A549 (cell line): ENCODE measurements around the gene PGS1. TPM values are rescaled to one million over a fixed set of nuclear protein-coding genes. Genes with fewer than 3 reads are reported as not detected.

Experiments used
- ATAC-seq, 2 experiments: fragments of 200-7000 bp in 1 of 2; fragments of >200 bp in 1 of 2; cut with Nextera tagmentation in 1 of 2; cut with Tn5 transposase in 1 of 2; 3 replicates each; pipeline versions ENCODE4 v1.8.0 to v1.9.1; 2018 to 2020; ENCODE audit warnings: mild to moderate bottlenecking in 1 of 2, moderate library complexity in 1 of 2
- CTCF ChIA-PET: fragments of 300-600 bp; sonication (Branson Sonifier 250); formaldehyde crosslinking; extraction: SDS; loops from one replicate; lab custom pipeline; 2021; ENCODE audit warnings: antibody characterized with exemption, inconsistent platforms; lab: Yijun Ruan, JAX
- POLR2A ChIA-PET: fragments of 350-600 bp; formaldehyde crosslinking; extraction: SDS; loops from one replicate; lab custom pipeline; 2021; ENCODE audit warnings: antibody characterized with exemption, inconsistent platforms; lab: Yijun Ruan, JAX
- DNase-seq, 2 experiments: peaks; one replicate each; pipeline versions ENCODE4 v3.0.0 to v3.0.0-alpha.2; 2011 to 2016; ENCODE audit warnings: low read depth in 1 of 2, low spot score in 1 of 2
- FAIRE-seq: peaks from 2 replicates; lab custom pipeline; 2011; peaks lifted over from hg19 to GRCh38; lab: Jason Lieb, UNC
- H3K27ac ChIP-seq, 2 experiments: fragments of >200 bp; sonication (Bioruptor Twin); formaldehyde crosslinking; 3 replicates each; pipeline ENCODE4 v1.5.1; 2016 to 2017
- H3K4me1 ChIP-seq: fragments of >200 bp; sonication (Bioruptor Twin); formaldehyde crosslinking; 3 replicates; pipeline ENCODE4 v1.6.1; 2016
- H3K4me2 ChIP-seq: fragments of >200 bp; sonication (Bioruptor Twin); formaldehyde crosslinking; 3 replicates; pipeline ENCODE4 v1.6.1; 2016
- H3K4me3 ChIP-seq: fragments of >200 bp; sonication (Bioruptor Twin); formaldehyde crosslinking; 3 replicates; pipeline ENCODE4 v1.5.1; 2016
- H3K9me3 ChIP-seq: fragments of >200 bp; sonication (Bioruptor Twin); formaldehyde crosslinking; 3 replicates; pipeline ENCODE4 v1.6.1; 2016
- CEBPB ChIP-seq, 2 experiments: fragments of >200 bp in 1 of 2; sonication (Bioruptor Twin) in 1 of 2; formaldehyde crosslinking in 1 of 2; IDR thresholded peaks; 2 replicates each; pipeline ENCODE4 v1.6.1; 2012 to 2016
- CHD2 ChIP-seq: fragments of 150-350 bp; IDR thresholded peaks from 2 replicates; pipeline ENCODE4 v1.6.1; 2014; ENCODE audit warnings: low read length; ENCODE audit not compliant: partially characterized antibody
- CHD4 ChIP-seq: fragments of 200-600 bp; sonication (generic); IDR thresholded peaks from 2 replicates; pipeline ENCODE4 v1.6.1; 2016; ENCODE audit warnings: antibody characterized with exemption, mild to moderate bottlenecking, borderline replicate concordance
- EHF ChIP-seq: fragments of 250-450 bp; sonication (Bioruptor Pico); IDR thresholded peaks from 2 replicates; pipeline ENCODE4 v1.5.0; 2020; ENCODE audit warnings: mild to moderate bottlenecking
- EHMT2 ChIP-seq: fragments of 200-600 bp; sonication (generic); IDR thresholded peaks from 2 replicates; pipeline ENCODE4 v1.6.1; 2016; ENCODE audit warnings: antibody characterized with exemption, low read depth, mild to moderate bottlenecking, moderate library complexity
- FOSB ChIP-seq: fragments of 250-450 bp; sonication (Bioruptor Pico); IDR thresholded peaks from 2 replicates; pipeline ENCODE4 v1.5.0; 2020; ENCODE audit warnings: mild to moderate bottlenecking, moderate library complexity
- FOSL2 ChIP-seq, 2 experiments: fragments of 450-650 bp in 1 of 2; fragments of >200 bp in 1 of 2; sonication (Bioruptor Twin) in 1 of 2; formaldehyde crosslinking; IDR thresholded peaks; 2 replicates each; pipeline versions ENCODE4 v1.5.0 to v1.6.1; 2016 to 2020; ENCODE audit warnings: mild to moderate bottlenecking in 1 of 2, moderate library complexity in 1 of 2
- HDAC2 ChIP-seq: fragments of 200-600 bp; sonication (generic); IDR thresholded peaks from 2 replicates; pipeline ENCODE4 v1.6.1; 2016
- HMGXB4 ChIP-seq: fragments of 250-450 bp; sonication (Bioruptor Pico); IDR thresholded peaks from 2 replicates; pipeline ENCODE4 v1.5.0; 2021; ENCODE audit warnings: mild to moderate bottlenecking, moderate library complexity, borderline replicate concordance
- JUNB ChIP-seq: fragments of >200 bp; sonication (Bioruptor Twin); formaldehyde crosslinking; IDR thresholded peaks from 2 replicates; pipeline ENCODE4 v1.6.1; 2016
- KDM5A ChIP-seq: fragments of 200-600 bp; sonication (generic); IDR thresholded peaks from 2 replicates; pipeline ENCODE4 v1.6.1; 2016; ENCODE audit warnings: antibody characterized with exemption, mild to moderate bottlenecking
- MYC ChIP-seq: IDR thresholded peaks from 2 replicates; pipeline ENCODE4 v1.6.1; 2012; ENCODE audit warnings: mild to moderate bottlenecking, inconsistent platforms, low read length, improper control_type of control experiment, borderline replicate concordance
- NR3C1 ChIP-seq: fragments of >200 bp; sonication (Bioruptor Twin); formaldehyde crosslinking; IDR thresholded peaks from 3 replicates; pipeline ENCODE4 v1.6.1; 2017
- PHF8 ChIP-seq: fragments of 200-600 bp; sonication (generic); IDR thresholded peaks from 2 replicates; pipeline ENCODE4 v1.6.1; 2016; ENCODE audit warnings: low read depth, mild to moderate bottlenecking, antibody characterized with exemption, moderate library complexity, borderline replicate concordance
- RAD21 ChIP-seq, 2 experiments: fragments of >200 bp in 1 of 2; sonication (Bioruptor Twin) in 1 of 2; formaldehyde crosslinking in 1 of 2; IDR thresholded peaks in 1 of 2; conservative IDR thresholded peaks in 1 of 2; 2 replicates in 1 of 2; 3 replicates in 1 of 2; pipeline ENCODE4 v1.6.1; 2012 to 2018; ENCODE audit warnings: inconsistent platforms in 1 of 2
- RNF2 ChIP-seq: fragments of 200-600 bp; sonication (generic); IDR thresholded peaks from 2 replicates; pipeline ENCODE4 v1.6.1; 2016; ENCODE audit warnings: low read depth, mild to moderate bottlenecking, antibody characterized with exemption, moderate library complexity, borderline replicate concordance
- SMC3 ChIP-seq: fragments of >200 bp; sonication (Bioruptor Twin); formaldehyde crosslinking; IDR thresholded peaks from 3 replicates; pipeline ENCODE4 v1.6.1; 2018; ENCODE audit warnings: inconsistent platforms
- TFCP2L1 ChIP-seq: fragments of 250-450 bp; sonication (Bioruptor Pico); IDR thresholded peaks from 2 replicates; pipeline ENCODE4 v1.5.0; 2021; ENCODE audit warnings: mild to moderate bottlenecking
- TP53 ChIP-seq: fragments of 250-450 bp; sonication (Bioruptor Pico); IDR thresholded peaks from 2 replicates; pipeline ENCODE4 v1.5.0; 2021; ENCODE audit warnings: mild to moderate bottlenecking, moderate library complexity
- ZC3H11A ChIP-seq: fragments of 450-650 bp; IDR thresholded peaks from 2 replicates; pipeline ENCODE4 v1.6.1; 2014; ENCODE audit warnings: antibody characterized with exemption, mild to moderate bottlenecking
- WGBS: methylation state at CpG from one replicate; pipeline ENCODE4 v1.1.6; 2017; ENCODE audit errors: missing lambda C conversion rate; 5-methylcytosine and 5-hydroxymethylcytosine counted together
- polyA plus RNA-seq, 4 experiments: library from polyadenylated mRNA; depleted of rRNA in 3 of 4; stranded (reverse); fragments of >200 nt; fragmentation: RNase III in 1 of 4; extraction: RNeasy Plus Mini Kit Qiagen cat#74134 plus additional on column Dnase treatment in 1 of 4; gene quantifications; 2 replicates in 3 of 4; 3 replicates in 1 of 4; pipeline ENCODE4 v1.2.3, GENCODE V29; 2011 to 2017
- TF ChIP-seq, protein P1 (sequence below): fragments of 250-450 bp; sonication (Bioruptor Pico); IDR thresholded peaks from 2 replicates; pipeline ENCODE4 v1.5.0; 2020; ENCODE audit warnings: low read depth, mild to moderate bottlenecking, moderate library complexity
- TF ChIP-seq, protein P2 (sequence below): IDR thresholded peaks from 2 replicates; pipeline ENCODE4 v1.6.1; 2012
- TF ChIP-seq, protein P3 (sequence below): IDR thresholded peaks from 2 replicates; pipeline ENCODE4 v1.6.1; 2012

The PGS1 gene
- polyA plus RNA-seq, 2 of the 4 experiments (the other 2 are of a cell fraction): 23.7 to 29.5 TPM

GRCh38 chr17:78355045-78355641 is 23.3 kb upstream of the PGS1 start:
- peak overlapping the region; percentile 93 to 96; a peak in 5 of 6 replicates for H3K27ac ChIP-seq
- CTCF ChIA-PET: interaction anchor here (1.1 to 9.9 kb wide), 4 partner anchors 13 to 67 kb away, joined by 3 to 132 read pairs (median 4); no protein-coding TSS in a partner anchor
- POLR2A ChIA-PET: no interaction called here
- FAIRE-seq (no peak), DNase-seq (no peak), ATAC-seq (no peak)
- H3K4me1 ChIP-seq: peaks cover 82% of the 10 kb centered on the region
- no peak overlapping the region for H3K4me3 ChIP-seq
- TF ChIP-seq FOSL2 (IDR thresholded peaks at IDR 0.05) (no peak), FOSL2 (CRISPR knock-in tag; IDR thresholded peaks at IDR 0.05) (no peak), SMC3 (no peak), TFCP2L1 (CRISPR knock-in tag) (no peak), ZC3H11A (no peak), JUNB (no peak), EHF (CRISPR knock-in tag) (no peak), PHF8 (no peak), FOSB (CRISPR knock-in tag) (no peak), HMGXB4 (CRISPR knock-in tag) (no peak), NR3C1 (no peak), RNF2 (no peak), MYC (no peak), EHMT2 (no peak), TP53 (CRISPR knock-in tag) (no peak), HDAC2 (no peak), RAD21 (conservative IDR thresholded peaks at IDR 0.05 in 1 of 2, IDR thresholded peaks at IDR 0.05 in 1 of 2) (no peak), CHD4 (no peak), KDM5A (no peak)
- TF ChIP-seq, protein P1, sequence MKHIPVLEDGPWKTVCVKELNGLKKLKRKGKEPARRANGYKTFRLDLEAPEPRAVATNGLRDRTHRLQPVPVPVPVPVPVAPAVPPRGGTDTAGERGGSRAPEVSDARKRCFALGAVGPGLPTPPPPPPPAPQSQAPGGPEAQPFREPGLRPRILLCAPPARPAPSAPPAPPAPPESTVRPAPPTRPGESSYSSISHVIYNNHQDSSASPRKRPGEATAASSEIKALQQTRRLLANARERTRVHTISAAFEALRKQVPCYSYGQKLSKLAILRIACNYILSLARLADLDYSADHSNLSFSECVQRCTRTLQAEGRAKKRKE: no peak
- TF ChIP-seq, protein P2, sequence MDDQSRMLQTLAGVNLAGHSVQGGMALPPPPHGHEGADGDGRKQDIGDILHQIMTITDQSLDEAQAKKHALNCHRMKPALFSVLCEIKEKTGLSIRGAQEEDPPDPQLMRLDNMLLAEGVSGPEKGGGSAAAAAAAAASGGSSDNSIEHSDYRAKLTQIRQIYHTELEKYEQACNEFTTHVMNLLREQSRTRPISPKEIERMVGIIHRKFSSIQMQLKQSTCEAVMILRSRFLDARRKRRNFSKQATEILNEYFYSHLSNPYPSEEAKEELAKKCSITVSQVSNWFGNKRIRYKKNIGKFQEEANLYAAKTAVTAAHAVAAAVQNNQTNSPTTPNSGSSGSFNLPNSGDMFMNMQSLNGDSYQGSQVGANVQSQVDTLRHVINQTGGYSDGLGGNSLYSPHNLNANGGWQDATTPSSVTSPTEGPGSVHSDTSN: no peak
- WGBS: 64% methylated on average over 9 of the region's 9 CpGs
- peak overlapping the region; percentile 100 for H3K4me2 ChIP-seq
- no peaks in the 10 kb centered on the region for H3K9me3 ChIP-seq

DNA sequence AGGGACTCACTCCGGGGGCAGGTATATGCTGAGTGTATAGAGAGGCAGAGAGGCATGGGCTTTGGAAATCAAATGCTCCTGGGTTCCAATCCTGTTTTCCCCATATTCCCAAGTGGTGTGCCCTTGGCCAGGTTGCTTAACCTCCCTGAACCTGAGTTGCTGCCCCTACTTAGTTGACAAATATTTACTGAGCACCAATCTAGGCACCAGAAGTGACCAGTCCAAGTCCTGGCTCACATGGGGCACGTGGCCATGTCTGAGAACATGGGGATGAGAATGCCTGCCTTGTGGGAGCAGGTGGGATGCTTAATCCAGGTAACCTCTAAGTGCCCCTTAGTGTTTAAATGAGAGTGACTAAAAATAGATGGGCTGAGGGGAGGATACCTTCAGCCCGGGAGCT is 22.7 kb upstream of the PGS1 start:
- ChIA-PET CTCF (interaction anchor here (1.0 to 9.9 kb wide), 2 partner anchors 43 to 104 kb away, joined by 3 to 132 read pairs; no protein-coding TSS in a partner anchor), POLR2A (no interaction called here)
- Histone ChIP-seq H3K9me3 (no peaks in the 10 kb centered on the region), H3K27ac (peak overlapping the region; percentile 36 to 96; a peak in 4 of 6 replicates), H3K4me2 (peak overlapping the region; percentile 100), H3K4me3 (no peak overlapping the region), H3K4me1 (peaks cover 76% of the 10 kb centered on the region)
- 54% methylated on average over 3 of the region's 3 CpGs for WGBS
- FAIRE-seq: no peak
- no peak for ATAC-seq
- DNase-seq: no peak
- TF ChIP-seq RAD21 (conservative IDR thresholded peaks at IDR 0.05 in 1 of 2, IDR thresholded peaks at IDR 0.05 in 1 of 2) (no peak), CHD2 (no peak), CEBPB (IDR thresholded peaks at IDR 0.05) (no peak)
- TF ChIP-seq, protein P3, sequence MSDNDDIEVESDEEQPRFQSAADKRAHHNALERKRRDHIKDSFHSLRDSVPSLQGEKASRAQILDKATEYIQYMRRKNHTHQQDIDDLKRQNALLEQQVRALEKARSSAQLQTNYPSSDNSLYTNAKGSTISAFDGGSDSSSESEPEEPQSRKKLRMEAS: 0 out of 2 replicates have a peak, but pooled peaks have one; percentile 1
